Measurements from ENCODE around the gene NUP214. TPM values are rescaled to one million over a fixed set of nuclear protein-coding genes. Genes with fewer than 3 reads are reported as not detected.
A peak's percentile ranks its signal among the peaks of the same experiment; 100 is the strongest.
"Not testable (repeated sequence)": the region's sequence is repeated elsewhere in the genome, so short reads cannot be mapped to it uniquely, and the experiment has no call there.

Gene NUP214
- total and polyA plus RNA-seq, 7 experiments from 2014 or later = 18.2 to 116 (median 80.5) TPM

DNA sequence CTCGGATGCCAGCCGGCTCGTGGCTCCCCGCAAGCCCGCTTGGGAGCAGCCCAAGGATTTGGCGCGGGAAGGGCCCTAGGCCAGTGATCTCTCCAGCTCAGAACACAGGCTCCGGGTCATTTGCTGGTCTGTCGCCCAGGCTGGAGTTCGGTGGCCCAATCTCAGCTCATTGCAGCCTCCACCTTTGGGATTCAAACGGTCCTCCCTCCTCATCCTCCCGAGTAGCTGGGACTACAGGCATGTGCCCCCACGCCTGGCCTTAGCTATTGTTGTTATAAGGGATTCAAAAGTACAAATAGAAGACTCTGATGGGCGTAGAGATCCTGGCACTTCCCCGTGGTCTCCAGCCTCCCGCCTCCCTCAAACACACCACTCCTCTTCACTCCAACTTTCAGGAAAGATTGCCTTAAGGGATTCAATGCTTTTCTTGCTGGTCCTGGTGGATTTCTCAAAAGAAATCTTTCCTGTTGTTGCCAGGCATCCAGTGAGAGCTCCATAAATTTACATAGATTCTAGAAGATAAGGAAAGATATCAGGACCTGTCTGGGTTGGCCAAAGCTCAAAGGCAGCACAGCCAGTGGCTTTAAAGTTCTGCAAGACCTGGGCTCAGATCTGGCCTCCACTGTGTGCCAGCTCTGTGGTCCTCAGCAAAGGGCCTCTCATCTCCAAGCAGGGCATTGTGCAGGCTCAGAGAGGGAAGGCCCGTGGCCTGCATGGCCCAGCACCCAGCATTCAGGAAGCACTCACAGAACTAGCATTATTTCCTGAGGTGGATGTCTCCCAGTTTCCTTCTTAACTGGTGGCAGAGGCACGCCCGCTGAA, 28.0 kb upstream of the NUP214 start:
- POLR2A ChIA-PET = no interaction called here
- peak overlapping the region; percentile 2 to 82 (median 64) for H3K4me3 Mint-ChIP-seq
- no peak for ATAC-seq
- H3K4me3 ChIP-seq (ENCODE audit: low read length) = no peak overlapping the region
- CTCF ChIA-PET = no interaction called here
- H3K27ac Mint-ChIP-seq = no peak overlapping the region
- no peaks in the 10 kb centered on the region for H3K36me3 ChIP-seq (ENCODE audit: control insufficient read depth in 2 of 3, insufficient read depth in 3 of 3, low read length in 3 of 3)
- no peaks in the 10 kb centered on the region for H3K4me1 ChIP-seq (ENCODE audit: control insufficient read depth in 2 of 2, insufficient read depth in 2 of 2, low read length in 2 of 2)
- no peaks in the 10 kb centered on the region for H3K36me3 Mint-ChIP-seq
- H3K4me1 Mint-ChIP-seq = peaks cover 3 to 12% (median 10%) of the 10 kb centered on the region in 7 donors
- DNase-seq = no peak
- no peaks in the 10 kb centered on the region for H3K9me3 Mint-ChIP-seq
- no peaks in the 10 kb centered on the region for H3K9me3 ChIP-seq (ENCODE audit: control insufficient read depth in 2 of 3, low read length in 3 of 3)
- peaks cover 0 to 6% of the 10 kb centered on the region in 2 donors for H3K27me3 ChIP-seq (ENCODE audit: control insufficient read depth in 2 of 2, insufficient read depth in 2 of 2, low read length in 2 of 2)
- intact Hi-C loops (cut with micrococcal nuclease) = no loop called here
- no peak overlapping the region for H3K27ac ChIP-seq (ENCODE audit: low read depth, low read length)
- peaks cover 24 to 39% (median 28%) of the 10 kb centered on the region in 5 donors for H3K27me3 Mint-ChIP-seq

DNA sequence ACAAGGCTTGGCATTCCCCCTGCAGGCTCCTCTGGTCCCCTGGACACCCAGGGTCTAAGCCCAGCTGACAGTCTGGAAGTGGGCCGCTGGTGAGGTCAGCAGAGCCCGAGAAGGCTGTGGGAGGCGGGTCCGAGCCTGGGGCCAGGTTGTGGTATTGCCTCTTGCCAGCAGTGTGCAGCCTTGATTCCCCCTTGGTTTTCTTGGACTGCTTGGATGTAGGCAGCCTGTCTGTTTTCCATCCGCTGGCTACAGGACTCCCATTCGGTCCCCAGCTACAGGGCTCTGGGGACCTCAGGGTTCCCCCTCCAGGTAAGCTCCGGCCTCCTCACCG, 27.5 kb upstream of the NUP214 start:
- no peaks in the 10 kb centered on the region for H3K36me3 Mint-ChIP-seq
- CTCF ChIA-PET = no interaction called here

DNA sequence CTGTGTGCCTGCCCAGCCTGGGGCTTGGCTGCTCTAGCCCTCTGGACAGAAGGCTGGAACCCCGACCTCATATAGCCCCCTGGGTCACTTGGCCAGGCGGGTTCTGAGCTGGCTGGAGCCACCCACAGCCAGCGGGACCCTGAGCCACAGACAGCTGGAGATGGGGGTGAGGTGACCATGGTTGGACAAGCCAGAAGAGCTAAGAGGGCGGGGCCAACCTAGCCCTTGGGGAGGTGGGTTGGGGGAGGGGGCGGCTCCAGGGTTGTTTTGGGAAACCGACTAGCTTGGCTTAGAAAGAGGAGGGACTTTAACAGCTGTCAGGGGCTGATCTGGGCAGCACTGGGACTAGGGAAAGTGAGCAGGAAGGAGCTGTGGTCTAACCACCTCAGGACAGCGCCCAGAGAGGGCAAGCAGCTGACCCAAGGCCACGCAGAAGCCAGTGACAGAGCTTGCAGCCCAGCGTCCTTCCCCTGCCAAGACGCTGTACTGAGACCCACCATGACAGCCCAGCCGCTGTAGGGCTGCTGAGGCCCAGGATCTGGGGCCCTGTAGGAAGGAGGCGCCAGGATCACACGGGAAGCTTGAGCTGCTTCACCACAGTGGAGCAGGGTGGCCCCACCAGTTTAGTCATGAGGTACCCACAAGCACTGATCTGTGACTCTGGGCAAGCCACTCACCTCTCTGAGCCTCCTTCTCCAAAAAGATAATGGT, 26.8 kb upstream of the NUP214 start:
- H3K4me1 ChIP-seq (ENCODE audit: control insufficient read depth in 2 of 2, insufficient read depth in 2 of 2, low read length in 2 of 2) = no peaks in the 10 kb centered on the region
- no peak overlapping the region for H3K27ac ChIP-seq (ENCODE audit: low read depth, low read length)
- H3K4me3 ChIP-seq (ENCODE audit: low read length) = no peak overlapping the region
- Mint-ChIP-seq H3K36me3 (no peaks in the 10 kb centered on the region), H3K9me3 (no peaks in the 10 kb centered on the region), H3K27ac (peak overlapping the region in 1 of 9 donors; percentile 34), H3K4me3 (peak overlapping the region in 1 of 10 donors; percentile 42), H3K27me3 (peaks cover 24 to 39% (median 28%) of the 10 kb centered on the region in 5 donors), H3K4me1 (peaks cover 3 to 12% (median 10%) of the 10 kb centered on the region in 7 donors)
- no peak for DNase-seq
- no peaks in the 10 kb centered on the region for H3K9me3 ChIP-seq (ENCODE audit: control insufficient read depth in 2 of 3, low read length in 3 of 3)
- peaks cover 0 to 6% of the 10 kb centered on the region in 2 donors for H3K27me3 ChIP-seq (ENCODE audit: control insufficient read depth in 2 of 2, insufficient read depth in 2 of 2, low read length in 2 of 2)
- intact Hi-C loops (cut with micrococcal nuclease) = no loop called here
- no peaks in the 10 kb centered on the region for H3K36me3 ChIP-seq (ENCODE audit: control insufficient read depth in 2 of 3, insufficient read depth in 3 of 3, low read length in 3 of 3)
- no peak for ATAC-seq
- ChIA-PET CTCF (no interaction called here), POLR2A (no interaction called here)

More for the DNA sequence above, 27.5 kb upstream of the NUP214 start:
- Histone ChIP-seq H3K4me3 (ENCODE audit: low read length) (no peak overlapping the region), H3K4me1 (ENCODE audit: control insufficient read depth in 2 of 2, insufficient read depth in 2 of 2, low read length in 2 of 2) (no peaks in the 10 kb centered on the region), H3K27ac (ENCODE audit: low read depth, low read length) (no peak overlapping the region), H3K36me3 (ENCODE audit: control insufficient read depth in 2 of 3, insufficient read depth in 3 of 3, low read length in 3 of 3) (no peaks in the 10 kb centered on the region), H3K27me3 (ENCODE audit: control insufficient read depth in 2 of 2, insufficient read depth in 2 of 2, low read length in 2 of 2) (peaks cover 0 to 6% of the 10 kb centered on the region in 2 donors), H3K9me3 (ENCODE audit: control insufficient read depth in 2 of 3, low read length in 3 of 3) (no peaks in the 10 kb centered on the region)
- POLR2A ChIA-PET = no interaction called here
- DNase-seq (no peak), ATAC-seq (no peak)
- no peaks in the 10 kb centered on the region for H3K9me3 Mint-ChIP-seq
- H3K4me3 Mint-ChIP-seq = peak overlapping the region in 1 of 10 donors; percentile 82
- H3K27ac Mint-ChIP-seq = no peak overlapping the region
- peaks cover 3 to 12% (median 10%) of the 10 kb centered on the region in 7 donors for H3K4me1 Mint-ChIP-seq
- H3K27me3 Mint-ChIP-seq = peaks cover 24 to 39% (median 28%) of the 10 kb centered on the region in 5 donors
- intact Hi-C loops (cut with micrococcal nuclease) = no loop called here

DNA sequence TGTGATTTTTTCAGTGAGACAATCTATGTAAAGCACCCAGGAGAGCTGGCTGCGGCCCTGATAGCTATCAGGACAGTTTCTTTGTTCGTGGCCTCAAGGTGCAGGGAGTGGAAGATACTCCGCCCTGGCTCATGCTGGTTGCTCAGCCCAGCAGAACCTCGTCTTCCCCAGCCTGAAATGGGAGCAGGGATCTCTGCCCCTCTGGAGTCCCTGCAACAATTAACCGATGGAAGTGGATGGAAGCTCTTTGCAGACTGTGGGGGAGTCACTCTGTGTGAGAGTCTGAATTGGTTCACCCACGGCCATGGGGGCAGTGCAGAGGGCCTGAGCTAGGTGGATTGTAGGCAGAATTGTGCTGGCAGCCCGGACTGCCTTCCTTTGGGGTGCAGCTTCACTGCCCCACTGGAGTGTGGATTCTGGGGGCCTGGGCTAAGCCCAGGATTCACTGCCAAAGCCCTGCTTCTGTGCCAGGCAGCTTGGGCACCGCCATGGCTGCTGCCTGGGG, 26.2 kb upstream of the NUP214 start:
- Histone ChIP-seq H3K4me3 (ENCODE audit: low read length) (no peak overlapping the region), H3K9me3 (ENCODE audit: control insufficient read depth in 2 of 3, low read length in 3 of 3) (no peaks in the 10 kb centered on the region), H3K4me1 (ENCODE audit: control insufficient read depth in 2 of 2, insufficient read depth in 2 of 2, low read length in 2 of 2) (no peaks in the 10 kb centered on the region), H3K36me3 (ENCODE audit: control insufficient read depth in 2 of 3, insufficient read depth in 3 of 3, low read length in 3 of 3) (no peaks in the 10 kb centered on the region), H3K27ac (ENCODE audit: low read depth, low read length) (no peak overlapping the region), H3K27me3 (ENCODE audit: control insufficient read depth in 2 of 2, insufficient read depth in 2 of 2, low read length in 2 of 2) (peaks cover 0 to 6% of the 10 kb centered on the region in 2 donors)
- Mint-ChIP-seq H3K9me3 (no peaks in the 10 kb centered on the region), H3K4me1 (peaks cover 3 to 12% (median 10%) of the 10 kb centered on the region in 7 donors), H3K36me3 (no peaks in the 10 kb centered on the region), H3K27ac (peak overlapping the region in 1 of 9 donors; percentile 34), H3K27me3 (peaks cover 22 to 37% (median 27%) of the 10 kb centered on the region in 5 donors), H3K4me3 (no peak overlapping the region)
- ChIA-PET CTCF (no interaction called here), POLR2A (no interaction called here)
- intact Hi-C loops (cut with micrococcal nuclease) = no loop called here
- ATAC-seq (no peak), DNase-seq (no peak)

DNA sequence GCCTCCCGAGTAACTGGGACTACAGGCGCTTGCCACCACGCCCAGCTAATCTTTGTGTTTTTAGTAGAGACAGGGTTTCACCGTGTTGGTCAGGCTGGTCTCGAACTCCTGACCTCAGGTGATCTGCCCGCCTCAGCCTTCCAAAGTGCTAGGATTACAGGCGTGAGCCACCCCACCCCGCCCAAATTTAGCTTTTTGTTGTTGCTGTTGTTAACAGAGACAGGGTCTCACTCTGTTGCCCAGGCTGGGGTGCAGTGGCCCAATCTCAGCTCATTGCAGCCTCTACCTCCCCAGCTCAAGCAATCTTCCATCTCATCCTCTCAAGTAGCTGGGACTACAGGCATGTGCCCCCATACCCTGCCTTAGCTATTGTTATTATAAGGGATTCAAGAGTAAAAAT, 25.5 kb upstream of the NUP214 start:
- H3K9me3 Mint-ChIP-seq; H3K9me3 ChIP-seq (ENCODE audit: control insufficient read depth in 2 of 3, low read length in 3 of 3); H3K4me1 ChIP-seq (ENCODE audit: control insufficient read depth in 2 of 2, insufficient read depth in 2 of 2, low read length in 2 of 2); H3K4me3 Mint-ChIP-seq; ATAC-seq; intact Hi-C loops (cut with micrococcal nuclease); DNase-seq; H3K4me3 ChIP-seq (ENCODE audit: low read length); H3K27me3 ChIP-seq (ENCODE audit: control insufficient read depth in 2 of 2, insufficient read depth in 2 of 2, low read length in 2 of 2); POLR2A ChIA-PET; H3K36me3 ChIP-seq (ENCODE audit: control insufficient read depth in 2 of 3, insufficient read depth in 3 of 3, low read length in 3 of 3); H3K36me3 Mint-ChIP-seq; H3K27ac Mint-ChIP-seq; H3K27ac ChIP-seq (ENCODE audit: low read depth, low read length): not testable (repeated sequence)
- CTCF ChIA-PET = interaction anchor here (0.6 kb wide), 1 partner anchor 1747 kb away, joined by 4 read pairs; no protein-coding TSS in a partner anchor
- peaks cover 15 to 30% (median 20%) of the 10 kb centered on the region in 5 donors for H3K27me3 Mint-ChIP-seq
- peaks cover 3 to 12% (median 10%) of the 10 kb centered on the region in 7 donors for H3K4me1 Mint-ChIP-seq

DNA sequence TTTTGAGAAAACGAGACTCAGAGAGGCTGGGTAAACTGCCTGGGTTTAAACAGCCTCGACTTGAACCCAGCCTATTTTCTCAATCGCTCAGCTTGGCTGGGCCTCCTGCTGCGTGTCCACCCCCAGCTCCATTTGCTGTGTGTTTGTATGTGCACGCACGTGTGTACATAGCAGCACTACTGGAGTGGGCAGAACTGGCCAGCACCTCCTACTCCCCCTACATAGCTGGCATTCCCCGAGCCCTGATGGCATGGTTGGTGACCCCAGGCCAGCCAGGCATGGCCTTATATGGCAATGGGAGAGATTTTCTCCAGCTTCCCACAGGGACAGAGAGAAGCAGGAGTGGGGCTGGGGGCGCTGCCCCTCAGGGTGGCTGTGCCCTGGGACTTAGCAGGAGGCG, 24.9 kb upstream of the NUP214 start:
- ChIA-PET POLR2A (no interaction called here), CTCF (interaction anchor here (0.6 kb wide), 1 partner anchor 1747 kb away, joined by 4 read pairs; no protein-coding TSS in a partner anchor)
- Mint-ChIP-seq H3K27me3 (peaks cover 12 to 24% (median 14%) of the 10 kb centered on the region in 5 donors), H3K4me1 (peaks cover 3 to 12% (median 10%) of the 10 kb centered on the region in 7 donors), H3K36me3 (no peaks in the 10 kb centered on the region), H3K9me3 (no peaks in the 10 kb centered on the region), H3K4me3 (no peak overlapping the region), H3K27ac (no peak overlapping the region)
- Histone ChIP-seq H3K27ac (ENCODE audit: low read depth, low read length) (no peak overlapping the region), H3K27me3 (ENCODE audit: control insufficient read depth in 2 of 2, insufficient read depth in 2 of 2, low read length in 2 of 2) (no peaks in the 10 kb centered on the region), H3K4me1 (ENCODE audit: control insufficient read depth in 2 of 2, insufficient read depth in 2 of 2, low read length in 2 of 2) (no peaks in the 10 kb centered on the region), H3K4me3 (ENCODE audit: low read length) (no peak overlapping the region), H3K36me3 (ENCODE audit: control insufficient read depth in 2 of 3, insufficient read depth in 3 of 3, low read length in 3 of 3) (no peaks in the 10 kb centered on the region), H3K9me3 (ENCODE audit: control insufficient read depth in 2 of 3, low read length in 3 of 3) (no peaks in the 10 kb centered on the region)
- ATAC-seq (no peak), DNase-seq (no peak)
- intact Hi-C loops (cut with micrococcal nuclease) = no loop called here
